Esophagus squamous epithelium (tissue), 5 donors: ENCODE data around the gene GCA. TPM values are rescaled to one million over a fixed set of nuclear protein-coding genes. Genes with fewer than 3 reads are reported as not detected.
A peak's percentile ranks its signal among the peaks of the same experiment; 100 is the strongest.

Experiments
- DNase-seq: peaks from one replicate; lab custom pipeline; 2025; lab: John Stamatoyannopoulos, UW
- H3K27ac ChIP-seq, 4 donors: fragments of 200-600 bp; sonication (generic); one replicate each; pipeline ENCODE4 v1.5.1; 2016 to 2019; ENCODE audit warnings: mild to moderate bottlenecking in 1 of 4
- H3K27me3 ChIP-seq, 4 donors: fragments of 200-600 bp; sonication (generic); 1 replicate in 3 of 4; 2 replicates in 1 of 4; pipeline versions ENCODE4 v1.5.1 to v1.6.0; 2017 to 2021; ENCODE audit warnings: antibody characterized with exemption in 1 of 4
- H3K36me3 ChIP-seq, 3 donors: fragments of 200-600 bp; sonication (generic); one replicate each; pipeline ENCODE4 v1.5.1; 2016 to 2019
- H3K4me1 ChIP-seq, 3 donors: fragments of 200-600 bp; sonication (generic); one replicate each; pipeline ENCODE4 v1.5.1; 2017 to 2019
- H3K4me3 ChIP-seq, 4 donors: fragments of 200-600 bp; sonication (generic); 1 replicate in 3 of 4; 2 replicates in 1 of 4; pipeline ENCODE4 v1.5.1; 2016 to 2019; ENCODE audit warnings: mild to moderate bottlenecking in 2 of 4, moderate library complexity in 1 of 4
- H3K9me3 ChIP-seq, 3 donors: fragments of 200-600 bp; sonication (generic); one replicate each; pipeline ENCODE4 v1.5.1; 2016 to 2019
- POLR2A ChIP-seq, 4 donors: fragments of 450-650 bp; IDR thresholded peaks; one replicate each; pipeline ENCODE4 v1.6.1; 2017; ENCODE audit warnings: antibody characterized with exemption in 4 of 4, mild to moderate bottlenecking in 4 of 4, moderate library complexity in 3 of 4
- WGBS, 2 donors: methylation state at CpG; one replicate each; pipeline ENCODE4 v1.1.5; 2018; 5-methylcytosine and 5-hydroxymethylcytosine counted together
- intact Hi-C: fragments of 100-400 bp; cut with DNase I; formaldehyde crosslinking; loops from one replicate; pipeline ENCODE4 v1.15.0; 2022
- total RNA-seq, 4 donors: library from RNA; depleted of rRNA; stranded (reverse); fragments of >200 nt; gene quantifications; one replicate each; pipeline ENCODE4 v1.1.0, GENCODE V29; 2016
- TF ChIP-seq, protein P1 (sequence below), 6 experiments: fragments of 450-650 bp in 4 of 6; fragments of 200-600 bp in 2 of 6; sonication (generic) in 2 of 6; IDR thresholded peaks; one replicate each; pipeline ENCODE4 v1.5.1; 2016 to 2019; ENCODE audit warnings: antibody characterized with exemption in 6 of 6, mild to moderate bottlenecking in 4 of 6, moderate library complexity in 4 of 6
- donor health status: DM: yes; HTN: yes; CAD: no.

GCA gene
- total RNA-seq, 4 donors from 2014 or later = 5.5 to 19.3 (median 13.0) TPM

GRCh38 chr2:162300266-162300665, 43.7 kb upstream of the GCA start:
- peaks cover 0 to 4% (median 0%) of the 10 kb centered on the region in 3 donors for H3K4me1 ChIP-seq
- intact Hi-C loops = no loop called here
- no peaks in the 10 kb centered on the region for H3K27me3 ChIP-seq
- no peak for DNase-seq
- H3K9me3 ChIP-seq = no peaks in the 10 kb centered on the region
- H3K36me3 ChIP-seq = peaks cover 0 to 22% (median 0%) of the 10 kb centered on the region in 3 donors
- no peak overlapping the region for H3K27ac ChIP-seq
- no peak overlapping the region for H3K4me3 ChIP-seq
- no peak for TF ChIP-seq POLR2A (IDR thresholded peaks at IDR 0.05)
- TF ChIP-seq, protein P1, sequence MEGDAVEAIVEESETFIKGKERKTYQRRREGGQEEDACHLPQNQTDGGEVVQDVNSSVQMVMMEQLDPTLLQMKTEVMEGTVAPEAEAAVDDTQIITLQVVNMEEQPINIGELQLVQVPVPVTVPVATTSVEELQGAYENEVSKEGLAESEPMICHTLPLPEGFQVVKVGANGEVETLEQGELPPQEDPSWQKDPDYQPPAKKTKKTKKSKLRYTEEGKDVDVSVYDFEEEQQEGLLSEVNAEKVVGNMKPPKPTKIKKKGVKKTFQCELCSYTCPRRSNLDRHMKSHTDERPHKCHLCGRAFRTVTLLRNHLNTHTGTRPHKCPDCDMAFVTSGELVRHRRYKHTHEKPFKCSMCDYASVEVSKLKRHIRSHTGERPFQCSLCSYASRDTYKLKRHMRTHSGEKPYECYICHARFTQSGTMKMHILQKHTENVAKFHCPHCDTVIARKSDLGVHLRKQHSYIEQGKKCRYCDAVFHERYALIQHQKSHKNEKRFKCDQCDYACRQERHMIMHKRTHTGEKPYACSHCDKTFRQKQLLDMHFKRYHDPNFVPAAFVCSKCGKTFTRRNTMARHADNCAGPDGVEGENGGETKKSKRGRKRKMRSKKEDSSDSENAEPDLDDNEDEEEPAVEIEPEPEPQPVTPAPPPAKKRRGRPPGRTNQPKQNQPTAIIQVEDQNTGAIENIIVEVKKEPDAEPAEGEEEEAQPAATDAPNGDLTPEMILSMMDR (IDR thresholded peaks at IDR 0.05) = no peak

DNA sequence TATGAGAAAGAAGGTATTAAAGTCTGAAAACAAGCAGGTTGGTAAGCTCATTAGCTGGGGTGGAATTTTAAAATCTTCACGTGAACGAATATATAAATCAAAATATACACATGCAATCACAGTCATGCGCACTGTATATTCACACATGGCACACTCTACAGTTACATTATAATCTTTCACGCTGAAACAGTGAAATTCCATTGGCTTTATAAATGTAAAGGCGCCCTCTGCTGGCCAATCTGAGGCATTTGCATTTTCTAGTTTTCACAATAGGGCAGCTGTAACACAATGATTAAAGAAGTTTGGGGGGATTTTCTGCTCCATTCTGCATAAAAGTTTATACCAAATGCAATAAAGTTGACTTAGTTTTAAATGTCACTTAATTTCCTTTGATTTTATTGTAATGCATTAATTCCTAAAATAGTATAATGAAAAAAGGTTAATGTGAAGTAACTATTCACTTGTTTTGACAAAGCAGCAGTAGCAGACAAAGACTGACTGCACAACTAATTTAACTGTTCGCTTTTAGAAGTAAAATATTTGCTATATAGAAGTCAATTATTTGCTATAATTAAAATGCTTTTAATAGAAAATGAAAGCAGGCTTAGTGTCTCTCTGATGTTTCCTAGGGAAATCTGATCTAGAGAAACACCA, 42.7 kb upstream of the GCA start:
- Histone ChIP-seq H3K27ac (no peak overlapping the region), H3K27me3 (no peaks in the 10 kb centered on the region), H3K4me1 (peaks cover 0 to 4% (median 0%) of the 10 kb centered on the region in 3 donors), H3K36me3 (peaks cover 0 to 32% (median 0%) of the 10 kb centered on the region in 3 donors), H3K9me3 (no peaks in the 10 kb centered on the region), H3K4me3 (no peak overlapping the region)
- WGBS, 2 donors = 8 to 13% methylated on average over 6 of the region's 6 CpGs
- intact Hi-C loops = no loop called here
- no peak for DNase-seq
- TF ChIP-seq, protein P1 (IDR thresholded peaks at IDR 0.05) = peak; percentile 70 to 87 (median 82)
- no peak for TF ChIP-seq POLR2A (IDR thresholded peaks at IDR 0.05)

GRCh38 chr2:162301877-162302276, 42.1 kb upstream of the GCA start:
- no peaks in the 10 kb centered on the region for H3K27me3 ChIP-seq
- H3K27ac ChIP-seq = no peak overlapping the region
- no peaks in the 10 kb centered on the region for H3K9me3 ChIP-seq
- peaks cover 0 to 36% (median 0%) of the 10 kb centered on the region in 3 donors for H3K36me3 ChIP-seq
- 53 to 88% methylated on average over 1 of the region's 1 CpG for WGBS, 2 donors
- H3K4me1 ChIP-seq = peaks cover 0 to 4% (median 0%) of the 10 kb centered on the region in 3 donors
- no peak for DNase-seq
- intact Hi-C loops = no loop called here
- H3K4me3 ChIP-seq = no peak overlapping the region
- TF ChIP-seq POLR2A (IDR thresholded peaks at IDR 0.05) = no peak
- TF ChIP-seq, protein P1 (IDR thresholded peaks at IDR 0.05) = no peak

GRCh38 chr2:162305901-162306300, 38.0 kb upstream of the GCA start:
- peaks cover 0 to 24% (median 0%) of the 10 kb centered on the region in 3 donors for H3K36me3 ChIP-seq
- no peak for DNase-seq
- H3K27me3 ChIP-seq = no peaks in the 10 kb centered on the region
- intact Hi-C loops = no loop called here
- no peak overlapping the region for H3K4me3 ChIP-seq
- no peaks in the 10 kb centered on the region for H3K9me3 ChIP-seq
- H3K27ac ChIP-seq = no peak overlapping the region
- peaks cover 0 to 21% (median 0%) of the 10 kb centered on the region in 3 donors for H3K4me1 ChIP-seq
- 84 to 90% methylated on average over 3 of the region's 3 CpGs for WGBS, 2 donors
- no peak for TF ChIP-seq POLR2A (IDR thresholded peaks at IDR 0.05)
- TF ChIP-seq, protein P1 (IDR thresholded peaks at IDR 0.05) = no peak

- TF ChIP-seq, protein P1 (IDR thresholded peaks at IDR 0.05) = no peak
- no peak for TF ChIP-seq POLR2A (IDR thresholded peaks at IDR 0.05)
- H3K4me1 ChIP-seq = peaks cover 0 to 35% (median 0%) of the 10 kb centered on the region in 3 donors
- H3K27ac ChIP-seq = no peak overlapping the region
- no peaks in the 10 kb centered on the region for H3K9me3 ChIP-seq
- no peak for DNase-seq
- 66 to 68% methylated on average over 3 of the region's 3 CpGs for WGBS, 2 donors
- intact Hi-C loops = no loop called here
- no peak overlapping the region for H3K4me3 ChIP-seq
- H3K27me3 ChIP-seq = no peaks in the 10 kb centered on the region
- peaks cover 0 to 24% (median 0%) of the 10 kb centered on the region in 3 donors for H3K36me3 ChIP-seq
These were observed 35.0 kb upstream of the GCA start for GRCh38 chr2:162308747-162309503.
